HepG2 (cell line): Measurements from ENCODE around the gene FAM117A. TPM values are rescaled to one million over a fixed set of nuclear protein-coding genes. Genes with fewer than 3 reads are reported as not detected.
A peak's percentile ranks its signal among the peaks of the same experiment; 100 is the strongest.

Source experiments
- ATAC-seq: fragments of 200-7000 bp; cut with Tn5 transposase; 3 replicates; pipeline ENCODE4 v1.9.1; 2020; ENCODE audit warnings: mild to moderate bottlenecking, moderate library complexity
- BruUV-seq: library from RNA; stranded (reverse); fragments of 400-500 nt; replicated peaks from 2 replicates; lab custom pipeline; 2021; lab: Mats Ljungman, UMichigan
- CTCF ChIA-PET: fragments of 300-600 bp; formaldehyde crosslinking; extraction: SDS; loops from one replicate; lab custom pipeline; 2021; ENCODE audit warnings: low total read pairs, inconsistent platforms, low intra/inter-chr PET ratio; lab: Yijun Ruan, JAX
- POLR2A ChIA-PET: fragments of 350-600 bp; sonication (Branson Sonifier 250); formaldehyde crosslinking; loops from one replicate; lab custom pipeline; 2020; ENCODE audit warnings: antibody characterized with exemption, inconsistent platforms; lab: Yijun Ruan, JAX
- DNase-seq: peaks from one replicate; pipeline ENCODE4 v3.0.0-alpha.2; 2015; ENCODE audit warnings: low spot score
- FAIRE-seq: peaks from 3 replicates; lab custom pipeline; 2011; peaks lifted over from hg19 to GRCh38; lab: Jason Lieb, UNC
- H2AFZ ChIP-seq: one replicate; pipeline ENCODE4 v1.6.1; 2011; ENCODE audit warnings: low read length, inconsistent platforms
- H3K27ac ChIP-seq: fragments of 300-600 bp; 3 replicates; pipeline ENCODE4 v1.8.0; 2011; ENCODE audit warnings: mixed run types, mild to moderate bottlenecking, mixed read lengths, low read length, inconsistent platforms; ENCODE audit not compliant: insufficient read depth; ENCODE audit errors: extremely low read length
- H3K27me3 ChIP-seq, 2 experiments: fragments of 200-600 bp in 1 of 2; 2 replicates in 1 of 2; 3 replicates in 1 of 2; pipeline versions ENCODE4 v1.6.0 to v1.8.0; 2011; ENCODE audit warnings: low read length in 2 of 2, mild to moderate bottlenecking in 2 of 2, moderate library complexity in 2 of 2, inconsistent platforms in 1 of 2; ENCODE audit not compliant: insufficient read depth in 2 of 2, control insufficient read depth in 1 of 2
- H3K36me3 ChIP-seq, 2 experiments: fragments of 200-600 bp in 1 of 2; replicated peaks in 1 of 2; 2 replicates in 1 of 2; 3 replicates in 1 of 2; pipeline versions ENCODE4 v1.5.1 to v1.8.0; 2011; ENCODE audit warnings: low read length in 2 of 2, inconsistent platforms in 1 of 2; ENCODE audit not compliant: insufficient read depth in 2 of 2, control insufficient read depth in 1 of 2
- H3K4me1 ChIP-seq: 2 replicates; pipeline ENCODE4 v1.5.1; 2012; ENCODE audit warnings: low read length, inconsistent platforms; ENCODE audit not compliant: insufficient read depth
- H3K4me2 ChIP-seq: 2 replicates; pipeline ENCODE4 v1.6.0; 2011; ENCODE audit warnings: low read depth, low read length, inconsistent platforms
- H3K4me3 ChIP-seq, 3 experiments: fragments of 200-600 bp in 1 of 3; sonication (generic), shearing (Covaris generic) in 1 of 3; replicated peaks in 1 of 3; 2 replicates each; pipeline ENCODE4 v1.5.1; 2011 to 2016; ENCODE audit warnings: low read length in 3 of 3, inconsistent platforms in 2 of 3, low read depth in 2 of 3, mild to moderate bottlenecking in 2 of 3, control low read depth in 1 of 3, mixed read lengths in 1 of 3; ENCODE audit not compliant: insufficient read depth in 1 of 3
- H3K79me2 ChIP-seq: one replicate; pipeline ENCODE4 v1.6.1; 2011; ENCODE audit warnings: low read length, inconsistent platforms; ENCODE audit not compliant: insufficient read depth
- H3K9ac ChIP-seq: 2 replicates; pipeline ENCODE4 v1.6.0; 2011; ENCODE audit warnings: mild to moderate bottlenecking, low read depth, low read length, inconsistent platforms; ENCODE audit not compliant: insufficient read depth
- H3K9me3 ChIP-seq: 2 replicates; pipeline ENCODE4 v1.5.1; 2012; ENCODE audit warnings: mild to moderate bottlenecking, low read length
- H4K20me1 ChIP-seq: 2 replicates; pipeline ENCODE4 v1.6.0; 2011; ENCODE audit warnings: inconsistent platforms, mild to moderate bottlenecking, low read length, moderate library complexity; ENCODE audit not compliant: insufficient read depth
- ZNF317 ChIP-seq: sonication (generic); formaldehyde crosslinking; IDR thresholded peaks from 2 replicates; pipeline ENCODE4 v1.5.0; 2020; ENCODE audit warnings: mild to moderate bottlenecking, missing genetic modification reagents
- ZNF609 ChIP-seq: sonication (generic); formaldehyde crosslinking; IDR thresholded peaks from 2 replicates; pipeline ENCODE4 v1.4.0; 2020; ENCODE audit warnings: mild to moderate bottlenecking, missing genetic modification reagents, borderline replicate concordance
- ZNF639 ChIP-seq: conservative IDR thresholded peaks from 2 replicates; pipeline ENCODE4 v1.6.1; 2018; ENCODE audit warnings: missing genetic modification reagents
- WGBS: methylation state at CpG from one replicate; pipeline ENCODE4 v1.1.6; 2017; ENCODE audit warnings: low lambda C conversion rate; 5-methylcytosine and 5-hydroxymethylcytosine counted together
- in situ Hi-C: cut with HindIII; loops from 2 replicates; pipeline ENCODE4 v1.10.0; 2017; ENCODE audit warnings: low pct_unique_long_range_greater_than_20kb; ENCODE audit not compliant: extremely low pct_ligation_motif_present
- intact Hi-C: fragments of 100-400 bp; cut with micrococcal nuclease; formaldehyde crosslinking; loops from one replicate; pipeline ENCODE4 v1.10.0; 2022; ENCODE audit not compliant: unreplicated experiment
- polyA plus RNA-seq, 8 experiments: library from polyadenylated mRNA; depleted of rRNA in 3 of 8; stranded (reverse) in 7 of 8; unstranded in 1 of 8; fragments of >200 nt; fragmentation: Illumina TruSeq in 4 of 8; extraction: Trizol in 4 of 8; gene quantifications; 2 replicates each; pipeline versions ENCODE4 v1.2.1 to v1.2.3, GENCODE V29; 2011 to 2016; ENCODE audit warnings: low read depth in 4 of 8, missing spikeins in 1 of 8, mixed read lengths in 1 of 8; ENCODE audit not compliant: insufficient read depth in 1 of 8
- total RNA-seq, 5 experiments: library from RNA; depleted of rRNA; stranded (reverse); fragments of >200 nt; fragmentation: Illumina TruSeq; extraction: Trizol; gene quantifications; 2 replicates each; pipeline ENCODE4 v1.2.3, GENCODE V29; 2016; ENCODE audit warnings: low read depth in 1 of 5

Gene FAM117A
- total and polyA plus RNA-seq, 2 of the 13 experiments (the other 11 are each of a cell fraction or from before 2014, with no cell fraction given): 12.1 to 19.8 TPM

GRCh38 chr17:49731435-49731831 lies 32.5 kb downstream of the FAM117A start:
- no peak overlapping the region for H3K4me2 ChIP-seq
- in situ Hi-C loops: no loop called here

More at GRCh38 chr17:49731435-49731831, 32.5 kb downstream of the FAM117A start:
- H3K27ac ChIP-seq: no peak overlapping the region
- TSS peak; percentile 44 for BruUV-seq
- TF ChIP-seq ZNF639 (CRISPR knock-in tag) (no peak), ZNF609 (CRISPR knock-in tag) (no peak), ZNF317 (CRISPR knock-in tag) (no peak)
- DNase-seq (no peak), ATAC-seq (no peak), FAIRE-seq (no peak)
- H4K20me1 ChIP-seq: no peaks in the 10 kb centered on the region
- no peaks in the 10 kb centered on the region for H3K27me3 ChIP-seq
- ChIA-PET CTCF (no interaction called here), POLR2A (no interaction called here)
- H3K9ac ChIP-seq: no peak overlapping the region
- H3K9me3 ChIP-seq: no peaks in the 10 kb centered on the region
- intact Hi-C loops: no loop called here
- peaks cover 2 to 6% of the 10 kb centered on the region in 2 experiments; a peak in 3 of 5 replicates for H3K36me3 ChIP-seq
- H3K79me2 ChIP-seq: no peaks in the 10 kb centered on the region
- WGBS: 96% methylated on average over 4 of the region's 4 CpGs
- no peak overlapping the region for H2AFZ ChIP-seq
- peaks cover 10% of the 10 kb centered on the region for H3K4me1 ChIP-seq
- no peak overlapping the region for H3K4me3 ChIP-seq
